Gastrocnemius medialis (tissue), 4 donors: ENCODE measurements around the gene GARIN5B. TPM values are rescaled to one million over a fixed set of nuclear protein-coding genes. Genes with fewer than 3 reads are reported as not detected.

Experiments used
- ATAC-seq, 2 donors: fragments of 150-250 bp; one replicate each; pipeline ENCODE4 v1.9.1; 2016
- DNase-seq, 2 donors: peaks; one replicate each; pipeline ENCODE4 v3.0.0-alpha.2; 2019
- H3K27ac ChIP-seq, 4 donors: fragments of 200-600 bp; sonication (generic); 1 replicate in 1 of 4; 2 replicates in 3 of 4; pipeline ENCODE4 v1.5.1; 2016 to 2018; ENCODE audit warnings: mild to moderate bottlenecking in 2 of 4, moderate library complexity in 1 of 4
- H3K27me3 ChIP-seq, 3 donors: fragments of 200-600 bp; sonication (generic) in 2 of 3; 1 replicate in 1 of 3; 2 replicates in 2 of 3; pipeline versions ENCODE4 v1.5.1 to v1.6.0; 2016 to 2019; ENCODE audit warnings: mild to moderate bottlenecking in 1 of 3, moderate library complexity in 1 of 3
- H3K36me3 ChIP-seq, 2 donors: fragments of 200-600 bp; sonication (generic) in 1 of 2; one replicate each; pipeline ENCODE4 v1.5.1; 2017 to 2018
- H3K4me1 ChIP-seq, 2 donors: fragments of 200-600 bp; sonication (generic) in 1 of 2; one replicate each; pipeline ENCODE4 v1.5.1; 2016 to 2017; ENCODE audit warnings: mild to moderate bottlenecking in 2 of 2
- H3K4me3 ChIP-seq, 4 donors: fragments of 200-600 bp; sonication (generic) in 3 of 4; 1 replicate in 1 of 4; 2 replicates in 3 of 4; pipeline ENCODE4 v1.5.1; 2016 to 2019; ENCODE audit warnings: mild to moderate bottlenecking in 2 of 4
- H3K9me3 ChIP-seq, 3 donors: fragments of 200-600 bp; sonication (generic) in 2 of 3; 1 replicate in 1 of 3; 2 replicates in 2 of 3; pipeline ENCODE4 v1.5.1; 2016 to 2019
- POLR2A ChIP-seq, 2 donors: fragments of 450-650 bp; IDR thresholded peaks; one replicate each; pipeline ENCODE4 v1.6.1; 2017; ENCODE audit warnings: antibody characterized with exemption in 2 of 2, mild to moderate bottlenecking in 2 of 2, moderate library complexity in 2 of 2
- in situ Hi-C, 4 donors: fragments of 200-750 bp; cut with MboI; loops; one replicate each; pipeline versions ENCODE4 v1.15.0 to v1.8.0; 2017; ENCODE audit warnings: low sequenced_read_pairs in 4 of 4
- intact Hi-C: fragments of 100-400 bp; cut with DNase I; formaldehyde crosslinking; loops from one replicate; pipeline ENCODE4 v1.15.1; 2023; ENCODE audit warnings: low total_unique reads
- total RNA-seq, 4 donors: library from RNA; depleted of rRNA; stranded (reverse); fragments of >200 nt; gene quantifications; one replicate each; pipeline versions ENCODE4 v1.1.0 to v1.2.3, GENCODE V29; 2016
- TF ChIP-seq, protein P1 (sequence below), 5 experiments: fragments of 450-650 bp in 3 of 5; fragments of 200-600 bp in 2 of 5; sonication (generic) in 2 of 5; IDR thresholded peaks in 4 of 5; conservative IDR thresholded peaks in 1 of 5; 1 replicate in 4 of 5; 2 replicates in 1 of 5; pipeline ENCODE4 v1.5.1; 2016 to 2019; ENCODE audit warnings: antibody characterized with exemption in 5 of 5, mild to moderate bottlenecking in 3 of 5, moderate library complexity in 3 of 5

The GARIN5B gene
- total RNA-seq, 4 donors from 2014 or later, result not detected

GRCh38 chr19:55376241-55376933, 13.3 kb upstream of the GARIN5B start, which contains the start of gene TMEM190:
Gene TMEM190, plus strand, starts transcription at chr19:55376826. Its CDS starts 28 bp downstream, at chr19:55376854.
- in situ Hi-C loops (loop anchor here in 1 of 4 donors (10.0 kb wide), 1 partner anchor 288 kb away; no protein-coding TSS in a partner anchor), intact Hi-C loops (no loop called here)
- ATAC-seq, result no peak
- no peak for DNase-seq
- Histone ChIP-seq H3K27me3 (peaks cover 51 to 65% (median 63%) of the 10 kb centered on the region in 3 donors), H3K36me3 (no peaks in the 10 kb centered on the region), H3K4me1 (no peaks in the 10 kb centered on the region), H3K4me3 (no peak within 1 kb of the TSS), H3K27ac (no peak within 1 kb of the TSS), H3K9me3 (no peaks in the 10 kb centered on the region)
- TF ChIP-seq, protein P1, sequence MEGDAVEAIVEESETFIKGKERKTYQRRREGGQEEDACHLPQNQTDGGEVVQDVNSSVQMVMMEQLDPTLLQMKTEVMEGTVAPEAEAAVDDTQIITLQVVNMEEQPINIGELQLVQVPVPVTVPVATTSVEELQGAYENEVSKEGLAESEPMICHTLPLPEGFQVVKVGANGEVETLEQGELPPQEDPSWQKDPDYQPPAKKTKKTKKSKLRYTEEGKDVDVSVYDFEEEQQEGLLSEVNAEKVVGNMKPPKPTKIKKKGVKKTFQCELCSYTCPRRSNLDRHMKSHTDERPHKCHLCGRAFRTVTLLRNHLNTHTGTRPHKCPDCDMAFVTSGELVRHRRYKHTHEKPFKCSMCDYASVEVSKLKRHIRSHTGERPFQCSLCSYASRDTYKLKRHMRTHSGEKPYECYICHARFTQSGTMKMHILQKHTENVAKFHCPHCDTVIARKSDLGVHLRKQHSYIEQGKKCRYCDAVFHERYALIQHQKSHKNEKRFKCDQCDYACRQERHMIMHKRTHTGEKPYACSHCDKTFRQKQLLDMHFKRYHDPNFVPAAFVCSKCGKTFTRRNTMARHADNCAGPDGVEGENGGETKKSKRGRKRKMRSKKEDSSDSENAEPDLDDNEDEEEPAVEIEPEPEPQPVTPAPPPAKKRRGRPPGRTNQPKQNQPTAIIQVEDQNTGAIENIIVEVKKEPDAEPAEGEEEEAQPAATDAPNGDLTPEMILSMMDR (IDR thresholded peaks at IDR 0.05 in 4 of 5, conservative IDR thresholded peaks at IDR 0.05 in 1 of 5), result no peak
- no peak for TF ChIP-seq POLR2A (IDR thresholded peaks at IDR 0.05)

GRCh38 chr19:55373993-55374757, 11.1 kb upstream of the GARIN5B start:
- DNase-seq (no peak), ATAC-seq (no peak)
- Histone ChIP-seq H3K36me3 (no peaks in the 10 kb centered on the region), H3K27ac (no peak overlapping the region), H3K27me3 (peaks cover 68 to 83% (median 83%) of the 10 kb centered on the region in 3 donors), H3K9me3 (no peaks in the 10 kb centered on the region), H3K4me3 (no peak overlapping the region), H3K4me1 (no peaks in the 10 kb centered on the region)
- TF ChIP-seq POLR2A (IDR thresholded peaks at IDR 0.05), result no peak
- TF ChIP-seq, protein P1 (IDR thresholded peaks at IDR 0.05 in 4 of 5, conservative IDR thresholded peaks at IDR 0.05 in 1 of 5), result no peak
- intact Hi-C loops (no loop called here), in situ Hi-C loops (loop anchor here in 1 of 4 donors (10.0 kb wide), 1 partner anchor 291 kb away; no protein-coding TSS in a partner anchor)

- in situ Hi-C loops, result loop anchor here in 1 of 4 donors (10.0 kb wide), 1 partner anchor 291 kb away; no protein-coding TSS in a partner anchor
- no peak overlapping the region for H3K27ac ChIP-seq
- H3K9me3 ChIP-seq, result no peaks in the 10 kb centered on the region
- no peaks in the 10 kb centered on the region for H3K4me1 ChIP-seq
- peaks cover 75 to 90% (median 90%) of the 10 kb centered on the region in 3 donors for H3K27me3 ChIP-seq
- TF ChIP-seq, protein P1 (IDR thresholded peaks at IDR 0.05 in 4 of 5, conservative IDR thresholded peaks at IDR 0.05 in 1 of 5), result no peak
- no peak for TF ChIP-seq POLR2A (IDR thresholded peaks at IDR 0.05)
- intact Hi-C loops, result no loop called here
- ATAC-seq, result no peak
- H3K4me3 ChIP-seq, result no peak overlapping the region
- no peaks in the 10 kb centered on the region for H3K36me3 ChIP-seq
- no peak for DNase-seq
Measured at GRCh38 chr19:55373306-55373992, 10.4 kb upstream of the GARIN5B start.

DNA sequence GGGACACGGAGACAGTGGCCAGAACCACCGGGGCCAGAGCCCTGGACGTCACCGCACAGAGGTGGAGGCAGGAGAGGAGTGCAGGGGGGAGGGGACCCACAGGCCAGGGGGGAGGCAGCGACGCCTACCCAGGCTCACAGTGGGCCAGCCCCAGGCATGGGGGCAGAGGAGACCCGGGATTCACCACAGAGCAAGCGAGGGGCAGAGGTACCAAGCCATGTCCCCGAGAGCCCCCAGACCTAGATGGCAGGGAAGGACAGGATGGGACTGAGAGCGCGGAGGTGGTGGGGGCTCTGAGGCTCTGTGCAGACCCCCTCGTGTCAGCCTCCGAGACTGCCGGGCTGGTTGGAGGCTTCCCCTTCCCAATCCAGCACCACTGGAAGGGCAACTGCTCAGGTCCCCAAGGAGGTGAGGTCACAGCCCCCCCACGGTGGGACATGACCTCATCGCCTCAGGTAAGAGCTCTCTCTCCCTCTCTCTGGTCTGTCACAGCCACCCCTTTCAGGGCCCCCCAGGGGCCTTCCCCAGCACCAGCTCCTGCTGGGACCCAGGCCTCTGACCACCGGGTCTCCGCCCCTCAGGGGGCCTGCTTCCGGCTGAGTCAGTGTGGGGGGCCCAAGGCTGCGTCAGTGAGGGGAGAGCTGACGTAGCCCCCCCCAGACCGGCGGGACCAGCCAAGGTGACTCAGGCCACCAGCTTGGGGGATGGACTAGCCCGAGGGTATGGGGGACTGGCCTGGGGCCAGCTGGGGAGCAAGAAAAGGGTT, 9.4 kb upstream of the GARIN5B start:
- TF ChIP-seq POLR2A (IDR thresholded peaks at IDR 0.05), result no peak
- TF ChIP-seq, protein P1 (IDR thresholded peaks at IDR 0.05 in 4 of 5, conservative IDR thresholded peaks at IDR 0.05 in 1 of 5), result no peak
- H3K9me3 ChIP-seq, result no peaks in the 10 kb centered on the region
- no peak for DNase-seq
- peaks cover 77 to 93% (median 93%) of the 10 kb centered on the region in 3 donors for H3K27me3 ChIP-seq
- H3K27ac ChIP-seq, result no peak overlapping the region
- intact Hi-C loops (no loop called here), in situ Hi-C loops (loop anchor here in 1 of 4 donors (10.0 kb wide), 1 partner anchor 292 kb away; no protein-coding TSS in a partner anchor)
- no peaks in the 10 kb centered on the region for H3K4me1 ChIP-seq
- ATAC-seq, result no peak
- no peaks in the 10 kb centered on the region for H3K36me3 ChIP-seq
- H3K4me3 ChIP-seq, result no peak overlapping the region
